ENCODE data around the gene KLK2. TPM values are rescaled to one million over a fixed set of nuclear protein-coding genes. Genes with fewer than 3 reads are reported as not detected.

KLK2 gene
- total RNA-seq, 2 experiments from 2014 or later: 0.44 TPM; not detected in 1

- Mint-ChIP-seq H3K4me1 (no peaks in the 10 kb centered on the region), H3K36me3 (no peaks in the 10 kb centered on the region), H3K27me3 (peaks cover 46% of the 10 kb centered on the region), H3K27ac (no peak overlapping the region), H3K4me3 (no peak overlapping the region), H3K9me3 (no peaks in the 10 kb centered on the region)
- no peak for ATAC-seq (ENCODE audit: low read depth)
- DNase-seq: no peak
- POLR2A ChIA-PET: no interaction called here
Measured at GRCh38 chr19:50910722-50911121, 37.5 kb downstream of the KLK2 start.

- POLR2A ChIA-PET: no interaction called here
- DNase-seq (no peak), ATAC-seq (ENCODE audit: low read depth) (no peak)
- no peak within 1 kb of the TSS for H3K27ac Mint-ChIP-seq
- peaks cover 40% of the 10 kb centered on the region for H3K27me3 Mint-ChIP-seq
- no peaks in the 10 kb centered on the region for H3K4me1 Mint-ChIP-seq
- H3K36me3 Mint-ChIP-seq: no peaks in the 10 kb centered on the region
- no peaks in the 10 kb centered on the region for H3K9me3 Mint-ChIP-seq
- no peak within 1 kb of the TSS for H3K4me3 Mint-ChIP-seq
Measured at GRCh38 chr19:50911206-50912101, 38.2 kb downstream of the KLK2 start, which contains the start of gene KLK4. Gene KLK4 (minus strand): TSS chr19:50911395. CDS start chr19:50910738, 657 bp downstream.

- Mint-ChIP-seq H3K4me3 (no peak overlapping the region), H3K27me3 (peaks cover 35% of the 10 kb centered on the region), H3K9me3 (no peaks in the 10 kb centered on the region), H3K4me1 (no peaks in the 10 kb centered on the region), H3K36me3 (no peaks in the 10 kb centered on the region), H3K27ac (no peak overlapping the region)
- POLR2A ChIA-PET: no interaction called here
- ATAC-seq (ENCODE audit: low read depth) (no peak), DNase-seq (no peak)
Measured at GRCh38 chr19:50912102-50912599, 38.9 kb downstream of the KLK2 start.

- POLR2A ChIA-PET: no interaction called here
- no peak overlapping the region for H3K27ac Mint-ChIP-seq
- H3K9me3 Mint-ChIP-seq: no peaks in the 10 kb centered on the region
- no peaks in the 10 kb centered on the region for H3K36me3 Mint-ChIP-seq
- no peak for DNase-seq
- peaks cover 35% of the 10 kb centered on the region for H3K27me3 Mint-ChIP-seq
- H3K4me1 Mint-ChIP-seq: no peaks in the 10 kb centered on the region
- no peak for ATAC-seq (ENCODE audit: low read depth)
- no peak overlapping the region for H3K4me3 Mint-ChIP-seq
Measured at GRCh38 chr19:50912727-50913716, 39.8 kb downstream of the KLK2 start.

- Mint-ChIP-seq H3K4me3 (no peak overlapping the region), H3K27ac (no peak overlapping the region), H3K9me3 (no peaks in the 10 kb centered on the region), H3K36me3 (no peaks in the 10 kb centered on the region), H3K27me3 (peaks cover 15% of the 10 kb centered on the region), H3K4me1 (no peaks in the 10 kb centered on the region)
- POLR2A ChIA-PET: no interaction called here
- DNase-seq (no peak), ATAC-seq (ENCODE audit: low read depth) (no peak)
Measured at GRCh38 chr19:50916069-50916468, 42.8 kb downstream of the KLK2 start.

- no peaks in the 10 kb centered on the region for H3K9me3 Mint-ChIP-seq
- peaks cover 23% of the 10 kb centered on the region for H3K27me3 Mint-ChIP-seq
- ATAC-seq (ENCODE audit: low read depth) (peak; percentile 29), DNase-seq (no peak)
- peak overlapping the region; percentile 4 for H3K4me3 Mint-ChIP-seq
- no peak overlapping the region for H3K27ac Mint-ChIP-seq
- H3K4me1 Mint-ChIP-seq: peaks cover 9% of the 10 kb centered on the region
- POLR2A ChIA-PET: interaction anchor here (0.7 to 2.2 kb wide), 2 partner anchors 130 to 197 kb away, joined by 3 to 8 read pairs; no protein-coding TSS in a partner anchor
- H3K36me3 Mint-ChIP-seq: no peaks in the 10 kb centered on the region
Measured at GRCh38 chr19:50921426-50922316, 48.4 kb downstream of the KLK2 start.

- Mint-ChIP-seq H3K27ac (no peak overlapping the region), H3K4me3 (no peak overlapping the region), H3K27me3 (peaks cover 23% of the 10 kb centered on the region), H3K9me3 (no peaks in the 10 kb centered on the region), H3K4me1 (peaks cover 9% of the 10 kb centered on the region), H3K36me3 (no peaks in the 10 kb centered on the region)
- DNase-seq (peak; percentile 76), ATAC-seq (ENCODE audit: low read depth) (peak; percentile 100)
- POLR2A ChIA-PET: interaction anchor here (0.7 to 2.2 kb wide), 2 partner anchors 131 to 198 kb away, joined by 3 to 8 read pairs; no protein-coding TSS in a partner anchor
Measured at GRCh38 chr19:50922317-50922853, 49.1 kb downstream of the KLK2 start.

- Mint-ChIP-seq H3K9me3 (no peaks in the 10 kb centered on the region), H3K4me3 (no peak overlapping the region), H3K27ac (no peak overlapping the region), H3K27me3 (peaks cover 12% of the 10 kb centered on the region), H3K36me3 (no peaks in the 10 kb centered on the region), H3K4me1 (peaks cover 9% of the 10 kb centered on the region)
- POLR2A ChIA-PET: no interaction called here
- DNase-seq: no peak
- no peak for ATAC-seq (ENCODE audit: low read depth)
Measured at GRCh38 chr19:50924586-50924985, 51.3 kb downstream of the KLK2 start.

- Mint-ChIP-seq H3K4me3 (no peak overlapping the region), H3K27me3 (peaks cover 18% of the 10 kb centered on the region), H3K4me1 (peaks cover 11% of the 10 kb centered on the region), H3K36me3 (no peaks in the 10 kb centered on the region), H3K27ac (no peak overlapping the region), H3K9me3 (no peaks in the 10 kb centered on the region)
- ATAC-seq (ENCODE audit: low read depth) (no peak), DNase-seq (no peak)
- POLR2A ChIA-PET: no interaction called here
Measured at GRCh38 chr19:50925734-50926133, 52.5 kb downstream of the KLK2 start.

GRCh38 chr19:50926144-50926543, 52.9 kb downstream of the KLK2 start:
- Mint-ChIP-seq H3K27ac (no peak overlapping the region), H3K4me1 (peaks cover 13% of the 10 kb centered on the region), H3K27me3 (peaks cover 21% of the 10 kb centered on the region), H3K36me3 (no peaks in the 10 kb centered on the region), H3K4me3 (no peak overlapping the region), H3K9me3 (no peaks in the 10 kb centered on the region)
- POLR2A ChIA-PET: no interaction called here
- DNase-seq (no peak), ATAC-seq (ENCODE audit: low read depth) (no peak)

- Mint-ChIP-seq H3K9me3 (no peaks in the 10 kb centered on the region), H3K27ac (no peak overlapping the region), H3K36me3 (no peaks in the 10 kb centered on the region), H3K27me3 (peaks cover 24% of the 10 kb centered on the region), H3K4me3 (no peak overlapping the region), H3K4me1 (peaks cover 4% of the 10 kb centered on the region)
- ATAC-seq (ENCODE audit: low read depth): no peak
- POLR2A ChIA-PET: no interaction called here
- DNase-seq: no peak
Measured at GRCh38 chr19:50928831-50929230, 55.6 kb downstream of the KLK2 start.
